HCT116 (cell line): ENCODE results near the gene MYBPC2. TPM values are rescaled to one million over a fixed set of nuclear protein-coding genes. Genes with fewer than 3 reads are reported as not detected.

Experiments used
- ATAC-seq: fragments of 200-7000 bp; cut with Tn5 transposase; 2 replicates; pipeline ENCODE4 v1.9.1; 2020; ENCODE audit warnings: mild to moderate bottlenecking, moderate library complexity
- BruUV-seq: library from RNA; stranded (reverse); fragments of 400-500 nt; replicated peaks from 2 replicates; lab custom pipeline; 2021; lab: Mats Ljungman, UMichigan
- CTCF ChIA-PET: fragments of 300-600 bp; sonication (Branson Sonifier 250); formaldehyde crosslinking; loops from one replicate; lab custom pipeline; 2021; ENCODE audit warnings: antibody characterized with exemption; lab: Charles Lee
- POLR2A ChIA-PET: fragments of 300-600, 350-600 bp; sonication (Branson Sonifier 250); formaldehyde crosslinking; loops from one replicate; lab custom pipeline; 2021; ENCODE audit warnings: antibody characterized with exemption; lab: Charles Lee
- RAD21 ChIA-PET, 2 experiments: fragments of 300-600 bp; sonication (Branson Sonifier 250); formaldehyde crosslinking; loops; one replicate each; lab custom pipeline; 2023; ENCODE audit warnings: low total read pairs in 2 of 2; ENCODE audit not compliant: uncharacterized antibody in 2 of 2, unreplicated experiment in 2 of 2, low non-redundant PET in 1 of 2; lab: Charles Lee
- DNase-seq: peaks from one replicate; pipeline ENCODE4 v3.0.0-alpha.2; 2010; ENCODE audit warnings: low read depth, low spot score
- H2AFZ ChIP-seq: fragments of 200-600 bp; shearing (Covaris generic), sonication (generic); 2 replicates; pipeline ENCODE4 v1.6.1; 2017; ENCODE audit warnings: low read depth, mixed run types, mixed read lengths, antibody characterized with exemption, low read length; ENCODE audit not compliant: poor library complexity, severe bottlenecking
- H3K27ac ChIP-seq: 2 replicates; pipeline ENCODE4 v1.5.1; 2012; ENCODE audit warnings: low read depth, low read length
- H3K27me3 ChIP-seq: fragments of 200-600 bp; sonication (generic); 2 replicates; pipeline ENCODE4 v1.6.1; 2016; ENCODE audit warnings: mixed run types, low read length, mixed read lengths; ENCODE audit not compliant: insufficient read depth
- H3K36me3 ChIP-seq, 2 experiments: fragments of 200-500 bp in 1 of 2; fragments of 200-600 bp in 1 of 2; sonication (Bioruptor generic) in 1 of 2; sonication (generic) in 1 of 2; 2 replicates each; pipeline versions ENCODE4 v1.5.1 to v1.6.1; 2014 to 2016; ENCODE audit warnings: low read length in 2 of 2, inconsistent platforms in 1 of 2, mixed read lengths in 1 of 2, mixed run types in 1 of 2; ENCODE audit not compliant: insufficient read depth in 2 of 2, control insufficient read depth in 1 of 2
- H3K4me1 ChIP-seq, 2 experiments: fragments of 200-600 bp in 1 of 2; sonication (generic) in 1 of 2; 2 replicates each; pipeline versions ENCODE4 v1.5.1 to v1.6.1; 2012 to 2017; ENCODE audit warnings: low read length in 2 of 2, inconsistent platforms in 1 of 2, mild to moderate bottlenecking in 1 of 2, mixed read lengths in 1 of 2, mixed run types in 1 of 2, moderate library complexity in 1 of 2; ENCODE audit not compliant: insufficient read depth in 2 of 2, control insufficient read depth in 1 of 2
- H3K4me2 ChIP-seq: fragments of 200-600 bp; sonication (generic); 2 replicates; pipeline ENCODE4 v1.6.1; 2017; ENCODE audit warnings: mixed run types, low read length, mixed read lengths
- H3K4me3 ChIP-seq, 2 experiments: fragments of 200-600 bp in 1 of 2; sonication (generic) in 1 of 2; replicated peaks in 1 of 2; 2 replicates each; pipeline ENCODE4 v1.5.1; 2011 to 2016; ENCODE audit warnings: low read length in 2 of 2, control low read depth in 1 of 2, low read depth in 1 of 2, mild to moderate bottlenecking in 1 of 2, mixed read lengths in 1 of 2, mixed run types in 1 of 2
- H3K79me2 ChIP-seq: fragments of 200-600 bp; sonication (generic); 2 replicates; pipeline ENCODE4 v1.6.1; 2017; ENCODE audit warnings: mild to moderate bottlenecking, mixed run types, low read length, moderate library complexity, mixed read lengths; ENCODE audit not compliant: insufficient read depth
- H3K9ac ChIP-seq: fragments of 200-600 bp; sonication (generic); 2 replicates; pipeline ENCODE4 v1.6.1; 2016; ENCODE audit warnings: low read length, mixed read lengths
- H3K9me2 ChIP-seq: fragments of 200-600 bp; sonication (generic), shearing (Covaris generic); 2 replicates; pipeline ENCODE4 v1.6.1; 2017; ENCODE audit warnings: mixed run types, mild to moderate bottlenecking, moderate library complexity; ENCODE audit not compliant: insufficient read depth
- H3K9me3 ChIP-seq, 2 experiments: fragments of 200-500 bp in 1 of 2; fragments of 200-600 bp in 1 of 2; sonication (Bioruptor generic) in 1 of 2; sonication (generic) in 1 of 2; 2 replicates each; pipeline ENCODE4 v1.6.1; 2014 to 2017; ENCODE audit warnings: low read length in 2 of 2, mixed read lengths in 2 of 2, inconsistent platforms in 1 of 2, low read depth in 1 of 2, mild to moderate bottlenecking in 1 of 2, mixed run types in 1 of 2, moderate library complexity in 1 of 2; ENCODE audit not compliant: control insufficient read depth in 1 of 2, insufficient read depth in 1 of 2
- H4K20me1 ChIP-seq: fragments of 200-600 bp; sonication (generic), shearing (Covaris generic); 2 replicates; pipeline ENCODE4 v1.6.1; 2017; ENCODE audit warnings: mixed run types, mild to moderate bottlenecking, moderate library complexity; ENCODE audit not compliant: insufficient read depth
- CBX3 ChIP-seq: IDR thresholded peaks from 2 replicates; pipeline ENCODE4 v1.6.1; 2012; ENCODE audit warnings: low read depth
- CTCF ChIP-seq, 3 experiments: fragments of 200-600 bp in 1 of 3; sonication (generic) in 1 of 3; IDR thresholded peaks in 2 of 3; conservative IDR thresholded peaks in 1 of 3; 2 replicates each; pipeline ENCODE4 v1.5.1; 2012 to 2017; ENCODE audit warnings: low read depth in 2 of 3, low read length in 2 of 3, antibody characterized with exemption in 1 of 3, borderline replicate concordance in 1 of 3, control low read depth in 1 of 3, mild to moderate bottlenecking in 1 of 3, mixed read lengths in 1 of 3, mixed run types in 1 of 3, moderate library complexity in 1 of 3; ENCODE audit not compliant: insufficient read depth in 1 of 3
- EGR1 ChIP-seq: IDR thresholded peaks from 2 replicates; pipeline ENCODE4 v1.6.1; 2012; ENCODE audit warnings: low read depth
- ELF1 ChIP-seq: IDR thresholded peaks from 2 replicates; pipeline ENCODE4 v1.6.1; 2012; ENCODE audit warnings: low read depth, borderline replicate concordance
- EZH2 ChIP-seq: fragments of 200-600 bp; sonication (generic); IDR thresholded peaks from 2 replicates; pipeline ENCODE4 v1.6.1; 2017; ENCODE audit warnings: antibody characterized with exemption, mixed run types
- FOSL1 ChIP-seq: IDR thresholded peaks from 2 replicates; pipeline ENCODE4 v1.6.1; 2012; ENCODE audit warnings: low read depth
- JUND ChIP-seq: IDR thresholded peaks from 2 replicates; pipeline ENCODE4 v1.6.1; 2012
- POLR2A ChIP-seq: IDR thresholded peaks from 2 replicates; pipeline ENCODE4 v1.7.0; 2011; ENCODE audit warnings: borderline replicate concordance; ENCODE audit not compliant: insufficient read depth, insufficient read length; ENCODE audit errors: extremely low read depth
- POLR2AphosphoS5 ChIP-seq: IDR thresholded peaks from 2 replicates; pipeline ENCODE4 v1.6.1; 2011; ENCODE audit warnings: mild to moderate bottlenecking, low read depth, low read length, moderate library complexity
- SP1 ChIP-seq: IDR thresholded peaks from 2 replicates; pipeline ENCODE4 v1.6.1; 2012; ENCODE audit warnings: low read depth
- SRF ChIP-seq: IDR thresholded peaks from 2 replicates; pipeline ENCODE4 v1.6.1; 2012; ENCODE audit warnings: low read depth
- YY1 ChIP-seq: IDR thresholded peaks from 2 replicates; pipeline ENCODE4 v1.6.1; 2011; ENCODE audit warnings: low read length, low read depth, moderate library complexity, mild to moderate bottlenecking; ENCODE audit not compliant: insufficient replicate concordance; ENCODE audit errors: extremely low read depth
- ZBTB33 ChIP-seq: IDR thresholded peaks from 2 replicates; pipeline ENCODE4 v1.6.1; 2011; ENCODE audit warnings: mild to moderate bottlenecking, low read length, moderate library complexity; ENCODE audit not compliant: insufficient replicate concordance; ENCODE audit errors: extremely low read depth
- ZFX ChIP-seq: fragments of 450-650 bp; IDR thresholded peaks from 2 replicates; pipeline ENCODE4 v1.6.1; 2017
- ZNF274 ChIP-seq: fragments of 200-500 bp; sonication (Bioruptor generic); IDR thresholded peaks from 2 replicates; pipeline ENCODE4 v1.6.1; 2014; ENCODE audit warnings: mild to moderate bottlenecking, low read depth, low read length, inconsistent platforms
- intact Hi-C: fragments of 100-400 bp; cut with micrococcal nuclease; formaldehyde crosslinking; loops from 2 replicates; pipeline ENCODE4 v1.10.0; 2022
- total RNA-seq: library from RNA; stranded (reverse); gene quantifications from one replicate; pipeline ENCODE4 v1.2.1, GENCODE V29; 2021; ENCODE audit not compliant: unreplicated experiment

Gene MYBPC2
- total RNA-seq, 1 experiment from 2014 or later, result not detected

GRCh38 chr19:50420808-50421207, 11.9 kb upstream of the MYBPC2 start:
- DNase-seq, result no peak
- Histone ChIP-seq H3K79me2 (no peaks in the 10 kb centered on the region), H3K27ac (no peak overlapping the region), H3K27me3 (no peaks in the 10 kb centered on the region), H3K9me2 (no peaks in the 10 kb centered on the region), H4K20me1 (no peaks in the 10 kb centered on the region), H3K9ac (no peak overlapping the region), H3K4me3 (no peak overlapping the region), H2AFZ (no peak overlapping the region), H3K4me1 (no peaks in the 10 kb centered on the region), H3K9me3 (no peaks in the 10 kb centered on the region), H3K36me3 (no peaks in the 10 kb centered on the region), H3K4me2 (no peak overlapping the region)
- BruUV-seq, result no TSS peak
- intact Hi-C loops, result no loop called here
- ChIA-PET RAD21 (no interaction called here), CTCF (no interaction called here), POLR2A (no interaction called here)
- no peak for ATAC-seq
- no peak for TF ChIP-seq POLR2AphosphoS5

GRCh38 chr19:50422397-50423278, 10.1 kb upstream of the MYBPC2 start:
- no peaks in the 10 kb centered on the region for H3K27me3 ChIP-seq
- intact Hi-C loops, result no loop called here
- TF ChIP-seq SRF (no peak), EZH2 (no peak), YY1 (no peak), SP1 (no peak), FOSL1 (no peak), ELF1 (no peak), CBX3 (no peak), EGR1 (no peak), JUND (no peak), ZBTB33 (no peak), POLR2A (no peak), POLR2AphosphoS5 (no peak), ZNF274 (no peak), CTCF (IDR thresholded peaks at IDR 0.05 in 2 of 3, conservative IDR thresholded peaks at IDR 0.05 in 1 of 3; ENCODE audit: borderline replicate concordance in 1 of 3, insufficient read depth in 1 of 3, low read depth in 2 of 3, low read length in 2 of 3) (no peak), ZFX (no peak)
- RAD21 ChIA-PET, result no interaction called here
- POLR2A ChIA-PET, result no interaction called here
- no peak overlapping the region for H3K27ac ChIP-seq
- no peaks in the 10 kb centered on the region for H4K20me1 ChIP-seq
- H3K36me3 ChIP-seq, result no peaks in the 10 kb centered on the region
- no peaks in the 10 kb centered on the region for H3K79me2 ChIP-seq
- no peak overlapping the region for H2AFZ ChIP-seq
- BruUV-seq, result no TSS peak
- H3K4me2 ChIP-seq, result no peak overlapping the region
- no peak overlapping the region for H3K4me3 ChIP-seq
- DNase-seq (no peak), ATAC-seq (no peak)
- no peaks in the 10 kb centered on the region for H3K4me1 ChIP-seq
- H3K9ac ChIP-seq, result no peak overlapping the region
- H3K9me3 ChIP-seq, result no peaks in the 10 kb centered on the region
- no peaks in the 10 kb centered on the region for H3K9me2 ChIP-seq
- CTCF ChIA-PET, result no interaction called here
